Measurements from ENCODE around the gene SP9. TPM values are rescaled to one million over a fixed set of nuclear protein-coding genes. Genes with fewer than 3 reads are reported as not detected.

The SP9 gene
- total and polyA plus RNA-seq, 10 donors = not detected

DNA sequence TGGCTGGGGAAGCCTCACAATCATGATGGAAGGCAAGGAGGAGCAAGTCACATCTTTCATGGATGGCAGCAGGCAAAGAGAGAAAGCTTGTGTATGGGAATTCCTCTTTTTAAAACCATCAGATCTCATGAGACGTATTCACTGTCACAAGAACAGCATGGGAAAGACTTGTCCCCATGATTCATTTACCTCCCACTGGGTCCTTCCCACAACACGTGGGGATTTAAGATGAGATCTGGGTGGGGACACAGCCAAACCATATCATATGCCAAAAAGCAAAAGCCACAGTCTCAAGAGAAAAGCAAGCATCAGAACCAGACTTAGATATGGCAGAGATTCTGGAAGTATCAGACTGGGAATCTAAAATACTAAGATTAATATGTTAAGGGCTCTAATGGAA is 30.8 kb downstream of the SP9 start:
- 94 to 98% (median 95%) methylated on average over 2 of the region's 2 CpGs for WGBS, 5 donors
- Histone ChIP-seq H3K4me3 (no peak overlapping the region), H3K27me3 (replicated peaks in 1 of 7) (no peaks in the 10 kb centered on the region), H3K36me3 (peaks cover 6 to 100% (median 59%) of the 10 kb centered on the region in 6 donors), H3K9me3 (peaks cover 0 to 32% (median 20%) of the 10 kb centered on the region in 8 donors), H3K4me1 (no peaks in the 10 kb centered on the region), H3K27ac (no peak overlapping the region)
- intact Hi-C loops (cut with DNase I; ENCODE audit: low total_unique reads) = no loop called here
- TF ChIP-seq, protein P1, sequence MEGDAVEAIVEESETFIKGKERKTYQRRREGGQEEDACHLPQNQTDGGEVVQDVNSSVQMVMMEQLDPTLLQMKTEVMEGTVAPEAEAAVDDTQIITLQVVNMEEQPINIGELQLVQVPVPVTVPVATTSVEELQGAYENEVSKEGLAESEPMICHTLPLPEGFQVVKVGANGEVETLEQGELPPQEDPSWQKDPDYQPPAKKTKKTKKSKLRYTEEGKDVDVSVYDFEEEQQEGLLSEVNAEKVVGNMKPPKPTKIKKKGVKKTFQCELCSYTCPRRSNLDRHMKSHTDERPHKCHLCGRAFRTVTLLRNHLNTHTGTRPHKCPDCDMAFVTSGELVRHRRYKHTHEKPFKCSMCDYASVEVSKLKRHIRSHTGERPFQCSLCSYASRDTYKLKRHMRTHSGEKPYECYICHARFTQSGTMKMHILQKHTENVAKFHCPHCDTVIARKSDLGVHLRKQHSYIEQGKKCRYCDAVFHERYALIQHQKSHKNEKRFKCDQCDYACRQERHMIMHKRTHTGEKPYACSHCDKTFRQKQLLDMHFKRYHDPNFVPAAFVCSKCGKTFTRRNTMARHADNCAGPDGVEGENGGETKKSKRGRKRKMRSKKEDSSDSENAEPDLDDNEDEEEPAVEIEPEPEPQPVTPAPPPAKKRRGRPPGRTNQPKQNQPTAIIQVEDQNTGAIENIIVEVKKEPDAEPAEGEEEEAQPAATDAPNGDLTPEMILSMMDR (IDR thresholded peaks at IDR 0.05 in 8 of 11, conservative IDR thresholded peaks at IDR 0.05 in 3 of 11) = no peak
- no peak for DNase-seq

DNA sequence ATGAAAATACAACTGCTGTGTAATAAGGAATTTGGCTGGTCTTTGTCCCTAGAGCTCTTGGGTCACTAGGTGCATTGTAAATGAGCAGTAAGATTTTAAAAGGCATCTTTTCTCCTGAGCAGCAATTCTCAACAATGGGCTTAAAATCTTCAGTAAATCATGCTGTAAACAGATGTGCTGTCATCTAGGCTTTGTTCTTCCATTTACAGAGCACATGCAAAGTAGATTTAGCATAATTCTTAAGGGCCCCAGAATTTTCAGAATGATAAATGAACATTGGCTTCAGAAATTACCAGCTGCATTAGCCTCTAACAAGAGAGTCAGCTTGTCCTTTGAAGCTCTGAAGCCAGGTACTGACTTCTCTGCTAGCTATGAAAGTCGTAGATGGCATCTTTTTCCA is 33.9 kb downstream of the SP9 start:
- no peak overlapping the region for H3K4me3 ChIP-seq
- no peaks in the 10 kb centered on the region for H3K27me3 ChIP-seq (replicated peaks in 1 of 7)
- TF ChIP-seq, protein P1 (IDR thresholded peaks at IDR 0.05 in 8 of 11, conservative IDR thresholded peaks at IDR 0.05 in 3 of 11) = no peak
- no peak overlapping the region for H3K27ac ChIP-seq
- WGBS, 5 donors = 84 to 94% (median 92%) methylated on average over 1 of the region's 1 CpG
- peaks cover 0 to 26% (median 20%) of the 10 kb centered on the region in 8 donors for H3K9me3 ChIP-seq
- H3K36me3 ChIP-seq = peaks cover 6 to 100% (median 70%) of the 10 kb centered on the region in 6 donors
- no peaks in the 10 kb centered on the region for H3K4me1 ChIP-seq
- intact Hi-C loops (cut with DNase I; ENCODE audit: low total_unique reads) = no loop called here
- DNase-seq = no peak

DNA sequence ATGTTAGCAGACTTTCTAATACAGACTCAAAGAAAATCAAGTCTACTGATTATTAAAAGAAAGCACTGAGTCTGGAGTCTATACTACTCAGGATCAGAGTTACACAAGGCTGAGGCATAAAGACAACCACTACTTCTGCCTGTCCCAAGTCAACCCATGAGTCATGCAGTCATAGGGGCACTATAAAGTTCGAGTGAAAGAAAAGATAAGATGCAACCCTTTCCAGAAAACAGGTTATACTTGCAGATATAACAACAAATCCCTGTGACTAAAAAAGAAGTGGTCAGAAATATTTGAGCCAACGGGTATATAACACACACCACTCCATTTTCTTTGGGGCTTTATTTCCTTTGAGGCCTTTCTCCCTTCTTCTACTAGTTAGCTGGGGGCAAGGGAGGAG is 42.2 kb downstream of the SP9 start:
- Histone ChIP-seq H3K27me3 (replicated peaks in 1 of 7) (no peaks in the 10 kb centered on the region), H3K36me3 (peaks cover 0 to 100% (median 84%) of the 10 kb centered on the region in 6 donors), H3K4me1 (peaks cover 0 to under 1% (median 0%) of the 10 kb centered on the region in 6 donors), H3K4me3 (no peak overlapping the region), H3K9me3 (no peaks in the 10 kb centered on the region), H3K27ac (no peak overlapping the region)
- no peak for DNase-seq
- intact Hi-C loops (cut with DNase I; ENCODE audit: low total_unique reads) = no loop called here
- TF ChIP-seq POLR2AphosphoS5 (IDR thresholded peaks at IDR 0.05) = no peak
- no peak for TF ChIP-seq POLR2A (IDR thresholded peaks at IDR 0.05)
- TF ChIP-seq, protein P1 (IDR thresholded peaks at IDR 0.05 in 8 of 11, conservative IDR thresholded peaks at IDR 0.05 in 3 of 11) = no peak
- WGBS, 5 donors = 87 to 97% (median 93%) methylated on average over 2 of the region's 2 CpGs

DNA sequence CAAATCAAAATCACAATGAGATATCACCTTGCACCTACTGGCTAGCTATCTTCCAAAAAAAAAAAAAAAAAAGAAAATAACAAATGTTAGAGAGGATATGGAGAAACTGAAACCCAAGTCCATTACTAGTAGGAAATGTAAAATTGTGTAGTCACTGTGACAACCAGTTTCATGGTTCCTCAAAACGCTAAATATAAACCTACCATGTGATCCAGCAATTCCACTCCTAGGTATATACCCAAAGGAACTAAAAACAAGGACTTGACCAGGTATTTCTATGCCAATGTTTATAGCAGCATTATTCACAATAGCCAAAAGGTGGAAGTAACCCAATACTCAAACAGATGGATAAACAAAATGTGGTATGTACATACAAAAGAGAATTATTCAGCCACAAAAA is 49.0 kb downstream of the SP9 start:
- no peak for DNase-seq
- TF ChIP-seq POLR2AphosphoS5 (IDR thresholded peaks at IDR 0.05) (no peak), POLR2A (IDR thresholded peaks at IDR 0.05) (no peak)
- TF ChIP-seq, protein P1 (IDR thresholded peaks at IDR 0.05 in 8 of 11, conservative IDR thresholded peaks at IDR 0.05 in 3 of 11) = no peak
- Histone ChIP-seq H3K36me3 (peaks cover 3 to 100% (median 59%) of the 10 kb centered on the region in 6 donors), H3K4me3 (peak overlapping the region in 1 of 8 donors; percentile 21), H3K27me3 (replicated peaks in 1 of 7) (no peaks in the 10 kb centered on the region), H3K9me3 (no peaks in the 10 kb centered on the region), H3K27ac (peak overlapping the region in 6 of 8 donors; percentile 40 to 83 (median 66)), H3K4me1 (peaks cover 0 to 51% (median 7%) of the 10 kb centered on the region in 6 donors)
- 35 to 75% (median 51%) methylated on average over 1 of the region's 1 CpG for WGBS, 5 donors
- intact Hi-C loops (cut with DNase I; ENCODE audit: low total_unique reads) = no loop called here
